Coronary artery (tissue), 2 donors: Measurements from ENCODE around the gene ZNF227.
"Not testable (repeated sequence)": the region's sequence is repeated elsewhere in the genome, so short reads cannot be mapped to it uniquely, and the experiment has no call there.

Experiments used
- DNase-seq: peaks from one replicate; pipeline ENCODE4 v3.0.0-alpha.2; 2017; ENCODE audit warnings: low spot score
- H3K27ac ChIP-seq, 2 donors: fragments of 200-600 bp; sonication (generic); one replicate each; pipeline ENCODE4 v1.5.1; 2016 to 2019
- H3K4me3 ChIP-seq: fragments of 200-600 bp; sonication (generic); 2 replicates; pipeline ENCODE4 v1.5.1; 2016; ENCODE audit warnings: mild to moderate bottlenecking, moderate library complexity
- CTCF ChIP-seq: fragments of 200-600 bp; sonication (generic); IDR thresholded peaks from one replicate; pipeline ENCODE4 v1.5.1; 2019; ENCODE audit warnings: antibody characterized with exemption

Gene ZNF227

GRCh38 chr19:44182145-44182544 is 30.2 kb upstream of the ZNF227 start:
- DNase-seq: no peak
- Histone ChIP-seq H3K27ac (no peak overlapping the region), H3K4me3 (no peak overlapping the region)
- TF ChIP-seq CTCF: no peak

- H3K27ac ChIP-seq: no peak overlapping the region
- no peak overlapping the region for H3K4me3 ChIP-seq
- DNase-seq: no peak
- TF ChIP-seq CTCF: no peak
These were observed 22.3 kb upstream of the ZNF227 start for GRCh38 chr19:44190020-44190419.

GRCh38 chr19:44192127-44192526 is 20.2 kb upstream of the ZNF227 start:
- TF ChIP-seq CTCF: no peak
- H3K4me3 ChIP-seq: no peak overlapping the region

GRCh38 chr19:44196772-44197171 is 15.6 kb upstream of the ZNF227 start:
- DNase-seq: no peak
- Histone ChIP-seq H3K27ac (no peak overlapping the region), H3K4me3 (no peak overlapping the region)
- TF ChIP-seq CTCF: no peak

More at GRCh38 chr19:44192127-44192526, 20.2 kb upstream of the ZNF227 start:
- no peak overlapping the region for H3K27ac ChIP-seq
- DNase-seq: no peak

GRCh38 chr19:44202470-44202869 is 9.9 kb upstream of the ZNF227 start:
- no peak for DNase-seq
- H3K4me3 ChIP-seq: no peak overlapping the region
- no peak for TF ChIP-seq CTCF
- H3K27ac ChIP-seq: no peak overlapping the region

GRCh38 chr19:44202974-44203373 is 9.4 kb upstream of the ZNF227 start:
- Histone ChIP-seq H3K4me3 (no peak overlapping the region), H3K27ac (no peak overlapping the region)
- no peak for DNase-seq
- TF ChIP-seq CTCF: no peak

- not testable (repeated sequence) for H3K27ac ChIP-seq, H3K4me3 ChIP-seq, DNase-seq
These were observed 8.5 kb upstream of the ZNF227 start for GRCh38 chr19:44203877-44204276.

- H3K4me3 ChIP-seq: no peak overlapping the region
- no peak for TF ChIP-seq CTCF
- H3K27ac ChIP-seq: no peak overlapping the region
- DNase-seq: no peak
These were observed 7.6 kb upstream of the ZNF227 start for GRCh38 chr19:44204772-44205171.
